Medulla oblongata (tissue), 1 donor: ENCODE data around the gene CACNB2.

Experiments
- DNase-seq: peaks from one replicate; pipeline ENCODE4 v3.0.0-alpha.2; 2015; ENCODE audit errors: extremely low spot score

CACNB2 gene

DNA sequence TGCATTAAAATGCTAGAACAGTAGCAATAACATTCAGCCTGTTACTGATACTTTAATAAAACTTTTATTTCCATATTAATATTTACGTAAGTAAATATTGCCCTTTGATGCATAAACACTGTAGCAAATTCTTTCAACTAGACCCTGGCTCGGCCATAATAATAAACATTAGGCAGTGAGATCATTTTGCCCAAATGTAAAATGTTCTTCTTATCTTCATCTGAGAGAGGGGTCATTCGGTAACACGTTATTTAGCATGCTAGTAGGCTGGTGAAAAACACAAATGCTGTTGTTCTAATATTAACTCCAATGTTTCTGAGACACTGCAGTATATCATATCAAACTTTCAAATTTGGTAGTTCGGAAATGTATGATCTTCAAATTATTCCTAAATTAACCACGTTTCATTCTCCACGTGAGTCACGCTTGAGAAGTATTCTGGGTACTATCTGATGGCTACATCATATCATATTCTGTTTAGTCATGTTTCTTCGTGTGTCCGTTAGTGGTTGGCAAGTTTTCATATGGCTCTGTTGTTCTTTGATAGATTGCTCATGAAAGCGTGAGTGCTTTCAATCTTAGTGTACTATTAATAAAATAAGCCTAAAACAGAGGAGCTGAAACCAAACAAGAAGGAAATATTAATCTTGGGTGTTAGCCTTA lies 365.4 kb downstream of the CACNB2 start:
- DNase-seq: no peak

DNA sequence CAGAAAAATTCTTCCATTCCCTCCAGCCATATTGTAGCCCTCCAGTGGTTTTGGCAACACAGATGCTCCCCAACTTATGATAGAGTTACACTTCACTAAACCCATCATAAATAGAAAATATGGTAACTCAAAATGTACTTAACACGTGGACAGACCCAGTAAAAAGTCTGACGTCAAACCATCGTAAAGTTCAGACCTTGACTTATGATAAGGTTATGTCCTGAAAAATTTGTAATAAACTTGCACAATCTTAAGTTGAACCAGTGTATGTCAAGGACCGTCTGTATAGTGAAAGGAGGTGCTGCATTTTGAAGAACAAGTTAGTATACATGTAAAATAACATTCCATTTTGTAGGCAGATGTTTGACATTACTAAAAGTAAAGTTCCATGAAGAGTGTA lies 368.4 kb downstream of the CACNB2 start:
- DNase-seq: no peak

DNA sequence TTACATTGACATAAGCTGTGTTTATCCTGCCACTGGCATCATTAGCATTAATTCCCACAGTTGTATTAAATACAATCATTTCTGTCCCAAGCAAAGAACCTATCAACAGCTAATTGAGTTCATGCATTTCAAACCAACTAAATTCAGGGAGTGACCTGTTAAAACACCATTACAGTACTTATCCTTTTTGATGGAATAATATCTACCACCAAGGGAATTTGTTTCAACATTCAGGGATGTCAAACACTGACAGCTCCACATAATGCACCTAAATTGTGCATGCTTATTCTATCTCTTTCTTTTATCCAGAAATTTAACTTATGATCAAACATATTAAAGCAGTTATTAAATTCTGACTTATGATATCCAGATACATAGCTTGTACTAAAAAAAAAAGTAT lies 374.3 kb downstream of the CACNB2 start:
- no peak for DNase-seq

DNA sequence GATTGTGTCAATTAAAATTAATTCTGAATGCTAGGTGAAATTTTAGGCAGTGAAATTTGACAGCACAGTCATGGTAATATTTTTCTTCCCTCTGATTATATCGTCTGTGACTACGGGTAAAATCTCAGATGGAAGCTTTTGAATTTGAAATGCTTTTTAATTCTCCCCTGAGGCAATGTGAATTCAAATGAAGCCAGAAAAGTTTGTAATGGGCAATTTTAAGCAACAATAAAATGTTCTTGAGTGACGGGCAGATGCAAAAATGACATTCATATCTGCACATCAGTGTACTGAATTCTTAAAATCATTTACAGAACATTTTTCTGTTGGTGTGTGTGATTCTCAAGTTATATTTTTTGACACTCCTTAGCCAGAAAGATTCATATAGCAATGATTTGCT lies 376.6 kb downstream of the CACNB2 start:
- DNase-seq: no peak

DNA sequence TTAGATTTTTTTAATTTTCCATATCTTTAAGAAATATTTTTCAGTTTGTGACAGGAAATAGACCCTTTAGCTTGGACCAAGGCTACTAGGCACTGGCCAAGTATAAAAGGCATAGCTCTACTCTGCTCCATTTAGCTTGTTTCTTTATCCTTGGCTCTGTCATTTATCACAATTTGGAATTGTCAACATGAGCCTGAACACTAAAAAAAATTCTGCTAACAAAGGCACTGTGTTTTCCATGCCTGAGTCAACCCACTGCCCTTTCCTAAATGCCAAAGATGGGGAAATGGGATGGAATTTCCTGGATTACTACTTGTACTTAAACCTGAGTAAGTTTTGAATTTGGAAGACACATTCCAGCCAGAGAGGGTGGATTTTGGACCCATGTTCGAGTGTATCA lies 382.8 kb downstream of the CACNB2 start:
- DNase-seq: peak; percentile 21

DNA sequence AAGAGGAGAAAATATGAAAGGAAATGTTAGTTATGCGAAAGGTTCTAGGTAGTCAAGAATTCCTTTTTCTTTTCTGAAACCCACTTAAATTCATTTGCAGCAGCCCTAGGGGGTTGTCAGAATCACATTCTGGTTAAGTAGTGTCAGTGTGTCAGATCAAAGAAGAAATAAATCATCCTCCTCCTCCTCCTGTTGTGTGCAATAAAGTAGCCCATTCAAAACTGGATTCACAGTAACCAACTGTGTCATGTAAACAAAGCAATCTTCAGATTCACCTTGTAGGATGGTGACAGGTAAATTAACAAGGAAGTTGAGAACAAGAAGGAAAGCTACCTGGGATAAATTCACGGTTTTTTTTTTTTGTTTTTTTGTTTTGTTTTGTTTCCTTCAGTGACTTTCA lies 383.6 kb downstream of the CACNB2 start:
- DNase-seq: no peak

DNA sequence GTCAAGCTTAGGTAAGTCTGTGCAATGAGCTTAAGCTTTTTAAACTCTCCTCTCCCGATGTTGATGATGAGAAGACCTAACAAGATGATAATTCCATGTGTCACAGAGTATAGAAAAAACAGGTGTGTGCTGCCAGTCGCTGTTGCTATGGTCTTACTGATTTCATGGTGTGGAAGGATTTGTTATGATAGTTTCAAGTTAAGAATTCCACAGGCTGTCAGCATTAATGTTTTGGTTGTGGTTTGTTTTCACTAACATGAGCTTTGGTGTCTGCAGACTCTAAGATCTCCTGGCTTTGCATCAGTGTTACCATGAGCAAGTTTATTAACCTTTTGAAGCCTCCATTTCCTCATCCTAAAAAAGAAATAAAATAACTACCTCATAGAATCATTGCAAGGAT lies 387.5 kb downstream of the CACNB2 start:
- no peak for DNase-seq

DNA sequence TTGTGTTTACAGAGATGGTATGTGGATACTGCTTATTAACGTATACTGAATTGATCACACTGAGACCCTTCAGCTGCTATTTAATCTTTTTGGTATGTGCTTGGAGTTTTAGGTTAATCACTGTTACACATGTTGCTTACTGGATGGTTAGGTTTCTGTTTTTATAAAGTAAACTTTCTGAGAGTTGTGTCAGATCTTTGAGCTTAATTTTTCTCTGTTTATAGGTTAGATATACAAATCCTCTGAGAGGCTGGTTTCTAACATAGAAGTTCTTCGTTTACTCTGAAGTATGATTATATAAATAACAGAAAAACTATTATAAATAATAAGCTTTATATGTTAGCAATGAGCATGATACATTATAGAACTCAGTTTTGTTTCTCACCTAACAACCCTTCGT lies 388.1 kb downstream of the CACNB2 start:
- DNase-seq: no peak

DNA sequence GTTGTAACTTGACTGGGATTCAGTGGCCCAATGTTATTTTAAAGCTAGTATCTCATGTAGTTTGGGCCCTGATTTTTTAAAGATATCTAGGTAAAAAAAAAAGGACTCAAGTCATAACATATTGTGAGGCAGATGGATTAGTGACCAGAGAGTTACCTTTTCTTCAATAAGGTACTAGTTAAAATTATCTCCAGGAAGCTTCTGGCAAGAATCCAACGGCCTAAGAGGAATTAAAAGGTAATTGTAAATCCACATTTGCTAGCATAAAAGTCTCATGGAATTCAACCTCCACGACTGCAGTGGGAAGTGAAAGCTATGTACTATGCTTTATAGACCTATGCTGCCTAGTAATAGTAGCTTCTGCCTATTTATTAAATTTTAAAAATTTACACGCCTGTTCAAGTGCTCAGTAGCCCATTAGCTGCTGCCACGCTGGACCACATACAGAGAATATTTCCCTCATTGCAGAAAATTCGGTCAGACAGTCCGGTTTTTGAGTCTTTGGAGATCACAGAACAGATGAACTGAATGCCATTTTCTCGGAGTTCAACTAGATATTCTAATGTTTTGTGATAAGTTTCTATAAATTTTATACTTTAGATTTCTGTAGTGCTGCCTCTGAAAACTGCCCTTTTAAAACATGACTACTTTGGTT lies 392.8 kb downstream of the CACNB2 start:
- no peak for DNase-seq

DNA sequence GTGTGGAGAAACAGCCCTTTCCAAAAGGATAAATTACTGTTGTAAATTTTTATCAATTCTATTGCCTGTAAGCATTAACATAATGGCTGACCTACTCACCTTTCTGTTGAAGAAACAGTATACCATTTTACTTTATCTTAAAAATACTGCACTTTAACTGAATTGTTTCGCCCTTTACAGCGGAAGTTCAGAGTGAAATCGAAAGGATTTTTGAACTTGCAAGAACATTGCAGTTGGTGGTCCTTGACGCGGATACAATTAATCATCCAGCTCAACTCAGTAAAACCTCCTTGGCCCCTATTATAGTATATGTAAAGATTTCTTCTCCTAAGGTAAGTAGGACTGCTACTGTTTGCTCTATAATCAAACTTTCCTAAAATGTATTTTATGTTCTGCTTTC lies 393.7 kb downstream of the CACNB2 start:
- DNase-seq: no peak

DNA sequence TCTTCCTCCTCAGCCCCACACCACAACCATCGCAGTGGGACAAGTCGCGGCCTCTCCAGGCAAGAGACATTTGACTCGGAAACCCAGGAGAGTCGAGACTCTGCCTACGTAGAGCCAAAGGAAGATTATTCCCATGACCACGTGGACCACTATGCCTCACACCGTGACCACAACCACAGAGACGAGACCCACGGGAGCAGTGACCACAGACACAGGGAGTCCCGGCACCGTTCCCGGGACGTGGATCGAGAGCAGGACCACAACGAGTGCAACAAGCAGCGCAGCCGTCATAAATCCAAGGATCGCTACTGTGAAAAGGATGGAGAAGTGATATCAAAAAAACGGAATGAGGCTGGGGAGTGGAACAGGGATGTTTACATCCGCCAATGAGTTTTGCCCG lies 399.1 kb downstream of the CACNB2 start:
- DNase-seq: no peak

DNA sequence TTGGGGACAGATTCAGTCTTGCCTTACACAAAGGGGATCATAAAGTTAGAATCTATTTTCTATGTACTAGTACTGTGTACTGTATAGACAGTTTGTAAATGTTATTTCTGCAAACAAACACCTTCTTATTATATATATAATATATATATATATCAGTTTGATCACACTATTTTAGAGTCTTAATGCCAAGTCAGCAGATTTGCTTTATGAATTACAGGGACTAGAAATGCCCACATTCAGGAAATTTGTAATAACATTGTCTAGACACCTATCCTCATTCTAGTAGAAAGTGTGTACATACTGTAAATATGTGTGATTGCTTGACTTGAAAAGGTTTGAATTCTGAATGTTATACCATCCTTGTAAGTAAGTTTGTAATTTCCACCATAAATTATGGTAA lies 400.0 kb downstream of the CACNB2 start:
- DNase-seq: no peak

DNA sequence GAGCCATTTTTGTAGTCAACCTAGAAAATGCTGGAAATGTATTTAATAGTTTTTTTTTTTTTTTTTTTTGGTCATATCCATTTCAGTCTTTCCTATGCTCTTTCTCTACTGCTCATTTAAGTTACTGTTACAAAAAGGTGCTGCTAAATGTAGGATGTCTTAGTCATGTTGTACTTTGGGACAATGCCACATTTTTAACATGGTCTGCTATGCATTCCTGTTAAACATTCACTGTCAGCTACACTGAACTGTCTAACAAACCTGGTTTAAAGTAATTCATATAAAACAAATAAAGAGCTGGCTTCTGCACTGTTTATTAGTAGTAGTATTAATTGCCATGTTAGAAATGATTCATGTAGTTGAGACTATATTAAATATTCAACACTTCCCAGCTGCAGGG lies 402.6 kb downstream of the CACNB2 start:
- DNase-seq: no peak

DNA sequence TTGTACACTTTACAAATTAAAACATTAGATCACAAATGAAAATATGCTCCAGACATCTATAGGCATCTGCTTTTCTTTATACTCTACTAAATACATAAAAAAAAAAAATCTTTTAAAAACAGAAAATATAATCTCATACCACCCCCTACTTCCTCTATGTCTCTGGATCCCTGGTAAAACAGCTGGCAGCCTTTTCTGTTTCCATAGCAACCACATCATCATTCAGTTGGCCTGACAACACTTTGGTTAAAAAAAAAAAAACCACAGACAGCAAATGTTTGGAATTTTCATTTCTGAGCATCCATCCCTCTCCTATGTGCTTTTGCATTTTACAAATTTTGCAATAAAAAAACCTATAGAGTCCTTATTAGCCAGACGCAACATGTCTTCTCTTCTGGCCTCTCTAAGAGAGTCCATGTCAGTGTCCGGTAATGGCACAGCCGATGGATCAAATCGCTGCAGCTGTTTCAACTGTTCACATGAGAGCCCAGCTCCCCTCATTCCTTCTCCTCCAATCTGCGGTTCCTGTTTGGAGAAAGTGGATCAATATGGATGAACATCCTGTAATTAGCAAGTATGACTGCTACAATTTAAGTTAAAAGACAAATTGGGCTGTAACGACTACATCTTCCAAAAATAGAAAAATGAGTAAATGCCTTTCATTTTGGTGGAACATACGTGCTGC lies 405.5 kb downstream of the CACNB2 start:
- no peak for DNase-seq

DNA sequence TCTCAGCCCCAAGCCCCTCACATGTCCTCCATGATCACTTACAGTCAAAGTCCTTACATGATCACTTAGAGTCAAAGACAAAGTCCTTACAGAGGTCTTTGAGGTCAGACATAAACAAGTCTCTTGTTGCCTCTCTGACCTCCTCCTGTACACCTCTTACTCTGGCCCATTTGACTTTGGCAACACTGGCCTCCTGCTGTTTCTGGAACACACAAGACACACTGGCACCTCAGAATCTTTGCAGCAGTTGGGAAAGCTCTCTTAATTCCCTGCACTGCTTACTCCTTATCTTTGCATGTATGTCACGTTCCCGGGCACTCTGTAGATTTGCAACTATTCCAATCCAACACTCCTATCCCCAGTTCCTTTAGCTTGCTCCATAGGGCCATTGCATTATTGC lies 408.9 kb downstream of the CACNB2 start:
- no peak for DNase-seq

DNA sequence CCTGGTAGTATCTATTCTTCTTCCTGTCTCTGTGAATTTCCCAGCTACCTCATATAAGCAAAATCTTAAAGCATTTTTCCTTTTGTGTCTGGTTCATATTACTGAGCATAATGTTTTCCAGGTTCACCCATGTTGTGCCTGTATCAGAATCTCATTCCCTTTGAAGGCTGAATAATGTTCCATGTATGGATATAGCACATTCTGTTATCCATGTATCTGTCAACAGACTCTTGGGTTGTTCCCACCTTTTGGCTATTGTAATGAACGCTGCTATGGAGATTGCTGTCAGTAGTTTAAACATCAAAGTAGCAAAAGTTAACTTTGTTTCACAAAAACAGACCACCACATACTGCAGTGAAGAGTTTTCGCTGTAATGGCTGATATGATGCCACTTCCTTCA lies 411.2 kb downstream of the CACNB2 start:
- DNase-seq: no peak

DNA sequence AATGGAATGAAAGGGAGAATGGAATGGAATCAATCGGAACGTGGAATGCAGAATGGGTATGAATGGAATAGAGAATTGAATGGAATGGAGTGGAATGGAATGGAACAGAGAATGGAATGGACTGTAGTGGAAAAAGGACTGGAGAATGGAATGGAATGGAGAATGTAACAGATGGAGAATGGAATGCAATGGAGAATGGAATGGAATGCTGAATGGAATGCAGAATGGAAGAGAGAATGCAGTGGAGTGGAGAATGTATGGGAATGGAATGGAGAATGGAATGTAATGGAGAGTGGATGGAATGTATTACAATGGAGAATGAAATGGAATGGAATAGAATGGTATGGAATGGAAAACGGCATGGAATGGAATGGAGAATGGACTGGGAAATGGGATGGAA lies 414.3 kb downstream of the CACNB2 start:
- DNase-seq: no peak

DNA sequence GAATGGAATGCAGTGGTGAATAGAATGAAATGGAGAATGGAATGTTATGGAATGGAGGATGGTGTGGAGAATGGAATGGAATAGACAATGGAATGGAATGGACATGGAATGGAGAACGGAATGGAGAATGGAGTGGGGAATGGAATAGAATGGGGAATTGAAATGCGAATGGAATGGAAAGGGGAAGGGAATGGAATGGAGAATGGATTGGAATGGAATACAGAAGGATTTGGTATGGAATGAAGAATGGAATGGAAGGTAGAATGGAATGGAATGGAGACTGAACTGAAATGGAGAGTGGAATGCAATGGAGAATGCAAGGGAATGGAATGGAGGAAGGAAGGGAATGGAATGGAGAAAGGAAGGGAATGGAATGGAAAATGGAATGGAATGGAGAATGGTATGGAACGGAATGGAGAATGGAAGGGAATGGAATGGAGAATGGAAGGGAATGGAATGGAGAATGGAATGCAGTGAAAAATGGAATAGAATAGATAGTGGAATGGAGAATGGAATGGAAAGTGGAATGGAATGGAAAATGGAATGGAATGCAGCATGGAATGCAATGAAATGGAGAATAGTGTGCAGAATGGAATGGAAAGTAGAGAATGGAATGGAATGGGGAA lies 416.4 kb downstream of the CACNB2 start:
- DNase-seq: no peak

DNA sequence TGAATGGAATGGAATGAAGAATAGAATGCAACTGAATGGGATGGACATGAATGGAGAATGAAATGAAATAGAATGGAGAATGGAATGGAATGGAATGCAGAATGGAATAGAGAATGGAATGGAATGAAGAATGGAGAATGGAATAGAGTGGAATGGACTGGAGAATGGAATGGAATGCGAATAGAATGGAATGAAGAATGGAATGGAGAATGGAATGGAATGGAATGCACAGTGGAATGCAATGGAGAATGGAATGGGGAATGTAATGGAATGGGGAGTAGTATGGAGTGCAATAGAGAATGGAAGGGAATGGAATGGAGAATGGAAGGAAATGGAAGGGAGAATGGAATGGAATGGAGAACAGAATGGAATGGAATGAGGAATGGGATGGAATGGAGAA lies 417.7 kb downstream of the CACNB2 start:
- DNase-seq: no peak

DNA sequence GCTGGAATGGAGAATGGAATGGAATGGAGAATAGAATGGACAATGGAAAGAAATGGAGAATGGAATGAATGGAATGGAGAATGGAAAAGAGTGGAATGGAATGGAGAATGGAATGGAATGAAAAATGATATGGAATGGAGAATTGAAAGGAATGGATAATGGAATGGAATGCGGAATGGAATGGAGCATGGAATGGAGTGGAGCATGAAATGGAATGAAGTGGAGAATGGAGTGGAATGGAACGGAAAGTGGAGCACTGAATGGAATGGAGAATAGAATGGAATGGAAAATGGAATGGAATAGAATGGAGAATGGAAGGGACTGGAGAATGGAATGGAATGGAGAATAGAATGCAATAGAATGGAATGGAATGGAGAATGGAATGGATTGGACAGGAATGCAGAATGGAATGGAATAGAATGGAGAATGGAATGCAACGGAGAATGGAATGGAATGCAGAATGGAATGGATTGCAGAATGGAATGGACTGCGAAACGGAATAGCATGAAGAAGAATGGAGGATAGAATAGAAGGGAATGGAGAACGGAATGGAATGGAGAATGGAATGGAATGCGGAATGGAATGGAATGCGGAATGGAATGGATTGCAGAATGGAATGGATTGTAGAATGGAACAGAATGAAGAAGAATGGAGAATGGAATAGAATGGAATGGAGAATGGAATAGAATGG lies 421.8 kb downstream of the CACNB2 start:
- DNase-seq: no peak

DNA sequence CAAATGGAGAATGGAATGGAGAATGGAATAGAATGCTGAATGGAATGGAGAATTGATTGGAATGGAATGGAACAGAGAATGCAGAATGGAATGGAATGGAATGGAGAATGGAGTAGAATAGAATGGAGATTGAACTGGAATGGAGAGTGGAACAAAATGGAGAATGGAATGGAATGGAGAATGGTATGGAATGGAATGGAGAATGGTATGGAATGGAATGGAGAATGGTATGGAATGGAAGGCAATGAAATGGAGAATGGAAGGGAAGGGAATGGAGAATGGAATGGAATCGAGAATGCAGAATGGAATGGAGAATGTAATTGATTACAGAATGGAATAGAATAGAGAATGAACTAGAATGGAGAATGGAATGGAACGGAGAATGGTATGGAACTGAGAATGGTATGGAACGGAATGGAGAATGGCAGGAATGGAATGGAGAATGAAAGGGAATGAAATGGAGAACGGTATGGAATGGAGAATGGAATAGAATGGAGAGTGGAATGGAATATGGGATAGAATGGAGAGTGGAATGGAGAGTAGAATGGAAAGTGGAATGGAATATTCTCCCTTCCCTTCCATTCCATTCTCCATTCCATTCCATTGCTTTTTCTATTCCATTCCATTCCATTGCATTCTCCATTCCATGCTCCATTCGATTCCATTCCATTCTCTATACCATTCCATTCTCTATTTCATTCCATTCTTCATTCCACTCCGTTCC lies 422.9 kb downstream of the CACNB2 start:
- DNase-seq: no peak

DNA sequence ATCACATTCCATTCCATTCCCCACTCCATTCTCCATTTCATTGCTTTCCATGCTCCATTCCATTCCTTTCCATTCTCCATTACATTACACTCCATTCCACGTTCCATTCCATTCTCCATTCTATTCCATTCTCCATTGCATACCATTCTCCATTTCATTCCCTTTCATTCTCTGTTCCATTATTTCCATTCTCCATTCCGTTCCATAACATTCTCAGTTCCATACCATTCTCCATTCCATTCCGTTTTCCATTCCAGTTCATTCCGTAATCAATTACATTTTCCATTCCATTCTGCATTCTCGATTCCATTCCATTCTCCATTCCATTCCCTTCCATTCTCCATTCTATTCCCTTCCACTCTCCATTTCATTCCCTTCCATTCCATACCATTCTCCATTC lies 424.8 kb downstream of the CACNB2 start:
- no peak for DNase-seq
